HUES48 (cell line): ENCODE results near the gene GOLGA8N.
A peak's percentile ranks its signal among the peaks of the same experiment; 100 is the strongest.
"Not testable (repeated sequence)": the region's sequence is repeated elsewhere in the genome, so short reads cannot be mapped to it uniquely, and the experiment has no call there.

Source experiments
- H3K27ac ChIP-seq: one replicate; pipeline ENCODE4 v1.7.0; 2013; ENCODE audit warnings: low read depth, low read length, inconsistent platforms
- H3K27me3 ChIP-seq: 2 replicates; pipeline ENCODE4 v1.6.1; 2013; ENCODE audit warnings: mild to moderate bottlenecking, low read length; ENCODE audit not compliant: control insufficient read depth, insufficient read depth
- H3K36me3 ChIP-seq: 2 replicates; pipeline ENCODE4 v1.6.1; 2013; ENCODE audit warnings: low read length; ENCODE audit not compliant: control insufficient read depth, insufficient read depth
- H3K4me1 ChIP-seq: 2 replicates; pipeline ENCODE4 v1.6.1; 2013; ENCODE audit warnings: mild to moderate bottlenecking, low read length; ENCODE audit not compliant: control insufficient read depth, insufficient read depth
- H3K4me3 ChIP-seq: 2 replicates; pipeline ENCODE4 v1.5.1; 2013; ENCODE audit warnings: mild to moderate bottlenecking, low read depth, low read length
- H3K9ac ChIP-seq: 2 replicates; pipeline ENCODE4 v1.6.1; 2013; ENCODE audit warnings: mild to moderate bottlenecking, low read depth, low read length, moderate library complexity
- H3K9me3 ChIP-seq: 2 replicates; pipeline ENCODE4 v1.6.1; 2013; ENCODE audit warnings: low read length; ENCODE audit not compliant: control insufficient read depth, insufficient read depth

GOLGA8N gene

DNA sequence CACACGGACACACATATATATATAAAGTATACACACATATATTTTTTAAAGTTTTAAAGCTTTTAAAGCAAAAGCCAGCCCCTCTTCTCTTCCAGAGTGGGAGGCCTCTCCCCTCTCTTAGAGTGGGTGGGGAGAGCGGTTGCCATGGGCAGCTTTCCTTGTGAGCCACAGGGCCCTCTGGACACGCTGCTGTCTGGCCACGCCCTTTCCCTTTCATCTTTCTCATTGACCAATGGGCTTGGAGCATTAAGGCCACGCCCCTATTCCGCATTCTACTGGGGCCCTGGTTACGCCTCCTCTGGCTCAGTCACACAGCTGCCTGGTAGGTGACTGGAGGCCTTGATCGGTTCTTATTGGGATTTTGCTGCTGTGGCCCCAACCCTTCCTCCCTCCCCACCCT lies at the start of gene GOLGA8N:
Gene GOLGA8N, plus strand, starts transcription at position 306 of the 400 bp plus-strand sequence.
- H3K4me3 ChIP-seq, H3K36me3 ChIP-seq, H3K9ac ChIP-seq, H3K27me3 ChIP-seq, H3K27ac ChIP-seq, H3K4me1 ChIP-seq, H3K9me3 ChIP-seq: not testable (repeated sequence)

GRCh38 chr15:32543456-32543855 lies 49.8 kb upstream of the GOLGA8N start:
- H3K36me3 ChIP-seq, H3K9me3 ChIP-seq, H3K27me3 ChIP-seq, H3K9ac ChIP-seq, H3K27ac ChIP-seq, H3K4me3 ChIP-seq, H3K4me1 ChIP-seq: not testable (repeated sequence)

- H3K27me3 ChIP-seq, H3K36me3 ChIP-seq, H3K27ac ChIP-seq, H3K4me3 ChIP-seq, H3K4me1 ChIP-seq, H3K9ac ChIP-seq, H3K9me3 ChIP-seq: not testable (repeated sequence)
Observed at GRCh38 chr15:32545129-32545528, 48.1 kb upstream of the GOLGA8N start.

GRCh38 chr15:32554587-32554986 lies 38.7 kb upstream of the GOLGA8N start:
- H3K9me3 ChIP-seq, H3K9ac ChIP-seq, H3K27ac ChIP-seq, H3K36me3 ChIP-seq, H3K4me1 ChIP-seq, H3K27me3 ChIP-seq, H3K4me3 ChIP-seq: not testable (repeated sequence)

DNA sequence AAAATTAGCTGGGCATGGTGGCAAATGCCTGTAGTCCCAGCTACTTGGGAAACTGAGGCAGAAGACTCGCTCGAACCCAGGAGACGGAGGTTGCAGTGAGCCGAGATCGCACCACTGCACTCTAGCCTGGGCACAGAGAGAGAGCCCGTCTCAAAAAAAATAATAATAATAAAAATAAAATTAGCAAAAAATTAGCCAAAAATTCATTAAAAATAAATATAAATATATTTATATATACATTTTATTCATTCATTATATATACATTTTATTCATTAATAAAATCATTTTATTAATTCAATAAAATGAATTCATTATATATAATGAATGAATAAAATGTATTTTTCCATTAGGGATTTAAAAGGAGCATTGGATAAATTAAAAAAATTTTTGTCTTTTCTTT lies 31.1 kb upstream of the GOLGA8N start:
- not testable (repeated sequence) for H3K27me3 ChIP-seq, H3K27ac ChIP-seq, H3K9me3 ChIP-seq, H3K4me3 ChIP-seq, H3K36me3 ChIP-seq, H3K9ac ChIP-seq, H3K4me1 ChIP-seq

DNA sequence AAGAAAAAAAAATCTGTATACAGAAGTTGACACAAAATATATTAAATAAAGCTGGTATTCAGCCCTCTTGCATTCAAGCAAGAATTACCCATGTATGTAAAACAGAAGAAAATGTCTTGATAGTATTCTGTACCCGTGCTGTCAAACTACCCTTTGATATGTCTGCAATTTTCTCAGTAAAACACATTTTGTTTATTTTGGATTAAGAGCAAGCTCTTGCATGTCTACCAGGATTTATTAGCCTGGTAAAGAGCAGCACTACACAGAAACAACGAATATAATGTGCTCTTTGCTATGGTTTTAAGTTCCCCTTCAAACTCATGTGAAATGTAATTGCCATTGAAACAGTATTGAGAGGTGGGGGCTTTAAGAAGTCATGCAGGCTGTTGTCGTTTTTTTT lies 24.3 kb upstream of the GOLGA8N start:
- H3K9me3 ChIP-seq, H3K9ac ChIP-seq, H3K27ac ChIP-seq, H3K4me1 ChIP-seq, H3K4me3 ChIP-seq, H3K36me3 ChIP-seq, H3K27me3 ChIP-seq: not testable (repeated sequence)

DNA sequence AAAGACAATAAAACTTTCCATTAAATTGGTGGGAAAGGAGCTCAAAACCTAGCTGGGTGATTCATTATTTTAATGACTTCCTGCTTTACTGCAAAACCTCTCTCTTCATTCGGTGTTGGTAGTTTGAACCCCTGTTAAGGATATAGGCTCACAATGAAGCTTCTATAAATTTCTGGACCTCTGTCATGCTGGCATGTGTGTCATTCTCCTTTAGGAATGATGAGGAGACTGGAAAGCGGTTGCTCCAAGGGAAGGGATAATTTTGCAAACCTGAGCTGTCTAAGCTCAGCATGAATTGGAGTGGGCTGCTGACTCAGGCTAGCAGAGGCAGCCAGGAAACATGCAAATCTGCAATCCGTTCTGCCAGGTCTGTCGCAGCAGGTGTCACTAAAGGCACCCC lies 14.8 kb upstream of the GOLGA8N start:
- H3K9ac ChIP-seq, H3K36me3 ChIP-seq, H3K4me3 ChIP-seq, H3K4me1 ChIP-seq, H3K9me3 ChIP-seq, H3K27me3 ChIP-seq: not testable (repeated sequence)
- peak overlapping the region; percentile 33 for H3K27ac ChIP-seq

GRCh38 chr15:32585844-32586243 lies 7.4 kb upstream of the GOLGA8N start:
- not testable (repeated sequence) for H3K36me3 ChIP-seq, H3K27ac ChIP-seq, H3K9ac ChIP-seq, H3K4me1 ChIP-seq, H3K9me3 ChIP-seq, H3K4me3 ChIP-seq, H3K27me3 ChIP-seq

DNA sequence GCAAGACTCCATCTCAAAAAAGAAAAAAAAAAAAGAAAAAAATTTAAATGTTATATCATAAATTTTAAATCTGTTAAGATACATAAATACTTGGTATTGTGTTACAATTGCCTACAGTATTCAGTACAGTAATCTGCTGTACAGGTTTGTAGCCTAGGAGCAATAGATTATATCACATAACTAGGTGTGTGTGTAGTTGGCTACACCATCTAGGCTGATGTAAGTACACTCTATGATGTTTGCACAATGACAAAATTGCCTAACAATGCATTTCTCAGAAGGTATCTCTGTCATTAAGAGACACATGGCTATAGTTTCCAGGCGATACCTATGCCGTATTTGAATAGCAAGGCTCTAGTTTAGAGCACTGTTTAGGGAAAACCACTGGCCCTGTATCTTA lies 16.3 kb downstream of the GOLGA8N start:
- not testable (repeated sequence) for H3K4me1 ChIP-seq

GRCh38 chr15:32610719-32611118 lies 17.5 kb downstream of the GOLGA8N start:
- H3K4me3 ChIP-seq, H3K9ac ChIP-seq, H3K9me3 ChIP-seq, H3K36me3 ChIP-seq, H3K27ac ChIP-seq, H3K4me1 ChIP-seq, H3K27me3 ChIP-seq: not testable (repeated sequence)

More for the DNA sequence above, 16.3 kb downstream of the GOLGA8N start:
- H3K4me3 ChIP-seq, H3K9me3 ChIP-seq, H3K27ac ChIP-seq, H3K27me3 ChIP-seq, H3K36me3 ChIP-seq, H3K9ac ChIP-seq: not testable (repeated sequence)

DNA sequence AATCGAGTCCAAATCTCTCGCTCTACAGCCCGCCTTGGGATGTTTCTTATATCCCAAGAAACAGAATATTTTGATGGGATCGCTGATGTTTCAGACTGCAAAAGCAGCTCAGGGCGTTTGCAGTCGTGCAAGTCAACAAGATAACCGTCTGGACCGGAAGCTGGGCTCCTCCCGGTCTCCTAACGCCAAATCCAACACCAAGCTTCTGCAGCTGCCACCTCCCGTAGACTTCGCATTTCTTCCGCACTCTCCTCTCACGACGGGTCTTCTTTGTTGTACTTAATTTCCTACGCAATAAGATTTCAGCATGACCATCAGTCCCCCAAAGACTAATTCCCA lies 21.4 kb downstream of the GOLGA8N start:
- H3K4me3 ChIP-seq = peak overlapping the region; percentile 86
- H3K27ac ChIP-seq = peak overlapping the region; percentile 85
- H3K4me1 ChIP-seq, H3K9me3 ChIP-seq, H3K27me3 ChIP-seq, H3K36me3 ChIP-seq: not testable (repeated sequence)
- H3K9ac ChIP-seq = peak overlapping the region; percentile 56; the same call in 1 of the 2 replicates

DNA sequence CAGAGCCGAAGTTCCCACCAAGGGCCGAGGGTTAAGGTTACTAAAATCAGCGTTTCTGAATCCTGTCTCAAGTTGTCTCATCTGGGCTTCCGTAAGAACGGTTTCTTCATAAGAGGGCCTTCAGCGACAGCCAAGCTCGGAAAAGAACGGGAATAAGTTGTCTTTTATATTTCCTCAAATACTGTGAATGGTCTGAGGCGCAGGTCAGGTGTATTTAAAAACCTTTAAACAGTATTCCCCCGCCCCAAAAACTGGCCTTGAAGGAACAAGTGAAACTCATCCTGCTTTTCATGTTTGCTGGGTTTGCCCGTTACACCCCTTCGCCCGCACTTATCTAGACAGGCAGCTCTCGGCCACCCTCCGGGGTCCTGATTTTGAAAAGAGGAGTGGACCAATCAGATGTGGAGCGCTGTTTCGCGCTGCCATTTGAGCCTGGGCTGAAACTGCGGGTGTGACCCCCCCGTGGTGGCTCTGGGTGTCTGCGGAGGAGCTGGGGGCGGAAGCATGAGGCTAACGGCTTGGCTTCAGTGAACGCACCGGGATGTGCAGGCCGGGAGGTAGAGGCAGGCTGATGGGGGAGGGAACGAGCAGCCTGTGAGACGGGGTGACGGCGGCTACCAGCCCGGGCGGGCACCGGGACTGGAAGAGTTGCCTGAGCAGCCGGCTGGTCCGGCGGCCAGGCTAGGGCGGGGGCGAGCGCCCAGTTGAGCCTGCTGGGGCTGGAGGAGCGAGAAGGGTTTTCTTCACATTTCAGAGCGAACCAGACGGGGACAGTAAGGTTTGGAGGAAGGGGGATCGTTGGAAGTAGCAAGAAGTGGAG lies 22.0 kb downstream of the GOLGA8N start, which contains the start of gene ARHGAP11A:
Gene ARHGAP11A, plus strand, starts transcription at position 454 of the 820 bp plus-strand sequence. CDS start 708 bp downstream, outside the sequence.
- H3K27me3 ChIP-seq, H3K4me1 ChIP-seq, H3K36me3 ChIP-seq, H3K9me3 ChIP-seq: not testable (repeated sequence)
- peak within 1 kb of the TSS; percentile 86 for H3K4me3 ChIP-seq
- H3K9ac ChIP-seq = peak within 1 kb of the TSS; percentile 61; the same call in 1 of the 2 replicates
- peak within 1 kb of the TSS; percentile 85 for H3K27ac ChIP-seq
